B cell (primary cell): ENCODE results near the gene EPHB1. TPM values are rescaled to one million over a fixed set of nuclear protein-coding genes. Genes with fewer than 3 reads are reported as not detected.
"Not testable (repeated sequence)": the region's sequence is repeated elsewhere in the genome, so short reads cannot be mapped to it uniquely, and the experiment has no call there.

Experiments used
- ATAC-seq: fragments of 200-7000 bp; cut with Tn5 transposase; one replicate; pipeline ENCODE4 v1.10.0; 2021; ENCODE audit warnings: low read depth, mild to moderate bottlenecking, moderate number of reproducible peaks, moderate library complexity
- CTCF ChIA-PET: fragments of 350-600 bp; sonication (Branson Sonifier 250); formaldehyde crosslinking; loops from one replicate; lab custom pipeline; 2021; ENCODE audit warnings: antibody characterized with exemption, inconsistent platforms; lab: Charles Lee
- POLR2A ChIA-PET: fragments of 350-600 bp; sonication (Branson Sonifier 250); formaldehyde crosslinking; loops from one replicate; lab custom pipeline; 2021; ENCODE audit warnings: antibody characterized with exemption; lab: Charles Lee
- DNase-seq: peaks from one replicate; pipeline ENCODE4 v3.0.0; 2013
- H2AFZ ChIP-seq: 2 replicates; pipeline ENCODE4 v1.6.1; 2012; ENCODE audit warnings: mild to moderate bottlenecking, low read depth, low read length; ENCODE audit not compliant: insufficient read depth, poor library complexity, severe bottlenecking
- H3K27ac ChIP-seq, 2 donors: 1 replicate in 1 of 2; 2 replicates in 1 of 2; pipeline ENCODE4 v1.5.1; 2012 to 2013; ENCODE audit warnings: low read length in 2 of 2, mild to moderate bottlenecking in 2 of 2, moderate library complexity in 1 of 2
- H3K27me3 ChIP-seq, 4 experiments: fragments of 200-600 bp in 1 of 4; sonication (generic) in 1 of 4; replicated peaks in 1 of 4; 1 replicate in 2 of 4; 2 replicates in 2 of 4; pipeline versions ENCODE4 v1.6.1 to v1.7.0; 2013 to 2016; ENCODE audit warnings: low read length in 3 of 4, mild to moderate bottlenecking in 2 of 4, mixed read lengths in 1 of 4, moderate library complexity in 1 of 4; ENCODE audit not compliant: insufficient read depth in 4 of 4, control insufficient read depth in 3 of 4; ENCODE audit errors: control extremely low read depth in 1 of 4
- H3K36me3 ChIP-seq, 2 experiments: replicated peaks in 1 of 2; 1 replicate in 1 of 2; 2 replicates in 1 of 2; pipeline versions ENCODE4 v1.6.1 to v1.7.1; 2013; ENCODE audit warnings: low read length in 1 of 2; ENCODE audit not compliant: insufficient read depth in 2 of 2, control insufficient read depth in 1 of 2; ENCODE audit errors: control extremely low read depth in 1 of 2, extremely low read depth in 1 of 2
- H3K4me1 ChIP-seq, 2 donors: fragments of 200-600 bp in 1 of 2; sonication (generic) in 1 of 2; 1 replicate in 1 of 2; 2 replicates in 1 of 2; pipeline versions ENCODE4 v1.5.1 to v1.6.1; 2013 to 2017; ENCODE audit warnings: low read length in 2 of 2; ENCODE audit not compliant: control insufficient read depth in 2 of 2, insufficient read depth in 2 of 2
- H3K4me2 ChIP-seq: replicated peaks from 2 replicates; pipeline ENCODE3; 2012; ENCODE audit warnings: mild to moderate bottlenecking, low read depth, low read length; ENCODE audit not compliant: poor library complexity, severe bottlenecking
- H3K4me3 ChIP-seq, 5 experiments: fragments of 200-600 bp in 1 of 5; sonication (generic) in 1 of 5; 1 replicate in 3 of 5; 2 replicates in 2 of 5; pipeline versions ENCODE4 v1.5.1 to v1.7.0; 2011 to 2016; ENCODE audit warnings: low read length in 4 of 5, mild to moderate bottlenecking in 4 of 5, low read depth in 2 of 5, control low read depth in 1 of 5, moderate library complexity in 1 of 5; ENCODE audit not compliant: insufficient read depth in 1 of 5; ENCODE audit errors: control extremely low read depth in 1 of 5, extremely low read depth in 1 of 5
- H3K79me2 ChIP-seq: fragments of 200-600 bp; sonication (generic); one replicate; pipeline ENCODE4 v1.6.0; 2016; ENCODE audit warnings: low read length; ENCODE audit not compliant: control insufficient read depth, insufficient read depth
- H3K9ac ChIP-seq: fragments of 200-600 bp; sonication (generic); 2 replicates; pipeline ENCODE4 v1.6.1; 2017; ENCODE audit warnings: mild to moderate bottlenecking, low read length, moderate library complexity
- H3K9me3 ChIP-seq, 3 donors: one replicate each; pipeline versions ENCODE4 v1.6.1 to v1.7.1; 2013; ENCODE audit warnings: low read length in 2 of 3; ENCODE audit not compliant: control insufficient read depth in 2 of 3, insufficient read depth in 1 of 3; ENCODE audit errors: control extremely low read depth in 1 of 3
- H4K20me1 ChIP-seq: 2 replicates; pipeline ENCODE4 v1.6.0; 2012; ENCODE audit warnings: mild to moderate bottlenecking, low read length; ENCODE audit not compliant: insufficient read depth, control insufficient read depth, poor library complexity, severe bottlenecking
- H3K27ac Mint-ChIP-seq: one replicate; pipeline ENCODE4 v1.8.0; 2021; ENCODE audit warnings: mixed read lengths
- H3K27me3 Mint-ChIP-seq: one replicate; pipeline ENCODE4 v1.8.0; 2021; ENCODE audit warnings: mixed read lengths
- H3K4me1 Mint-ChIP-seq: one replicate; pipeline ENCODE4 v1.8.0; 2021; ENCODE audit warnings: mixed read lengths
- H3K4me3 Mint-ChIP-seq: one replicate; pipeline ENCODE4 v1.8.0; 2021; ENCODE audit warnings: mixed read lengths
- H3K9me3 Mint-ChIP-seq: one replicate; pipeline ENCODE4 v1.8.0; 2022; ENCODE audit warnings: mixed read lengths; ENCODE audit not compliant: insufficient read depth
- EZH2 ChIP-seq: IDR thresholded peaks from 2 replicates; pipeline ENCODE4 v1.6.1; 2012; ENCODE audit warnings: borderline replicate concordance, low read depth, mild to moderate bottlenecking, moderate library complexity, low read length; ENCODE audit not compliant: insufficient read depth, poor library complexity, severe bottlenecking
- WGBS: methylation state at CpG from one replicate; pipeline ENCODE4 v1.1.5; 2013; ENCODE audit warnings: missing lambda C conversion rate; ENCODE audit not compliant: insufficient coverage; 5-methylcytosine and 5-hydroxymethylcytosine counted together
- intact Hi-C: fragments of 100-400 bp; cut with micrococcal nuclease; formaldehyde crosslinking; loops from one replicate; pipeline ENCODE4 v1.10.0; 2022
- polyA plus RNA-seq: library from polyadenylated mRNA; depleted of rRNA; stranded (reverse); fragments of >200 nt; gene quantifications from 2 replicates; pipeline ENCODE4 v1.2.3, GENCODE V29; 2012
- total RNA-seq, 2 donors: library from RNA; stranded (reverse); fragments of 120-200 nt in 1 of 2; gene quantifications; 1 replicate in 1 of 2; 2 replicates in 1 of 2; pipeline versions ENCODE4 v1.2.3 to v1.2.4, GENCODE V29; 2013 to 2022
- TF ChIP-seq, protein P1 (sequence below): fragments of 200-600 bp; IDR thresholded peaks from one replicate; pipeline ENCODE4 v1.8.0; 2022; ENCODE audit warnings: antibody characterized with exemption, mild to moderate bottlenecking

EPHB1 gene
- total and polyA plus RNA-seq, 2 donors (not counting 1 experiment from before 2014, with no cell fraction given), result 0.01 TPM; not detected in 1

DNA sequence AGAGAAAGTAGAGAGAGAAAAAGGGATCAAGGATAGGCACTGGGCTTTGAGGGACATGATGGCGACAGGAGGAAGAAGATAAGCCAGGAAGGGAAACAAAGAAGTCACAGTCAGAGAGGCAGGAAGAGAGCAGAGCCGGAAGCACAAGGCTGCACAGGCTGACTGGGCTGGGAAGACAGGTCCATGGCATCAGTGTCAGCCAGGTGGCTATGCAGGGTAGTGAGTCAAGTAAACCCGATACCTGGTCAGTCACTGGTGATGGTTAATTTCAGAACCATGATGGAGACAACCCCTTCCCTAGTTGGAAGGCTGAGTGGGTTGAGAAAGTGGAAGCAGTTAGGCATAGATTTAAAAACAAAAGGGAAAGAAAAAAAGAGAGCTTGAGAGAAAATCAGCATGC lies 203.8 kb downstream of the EPHB1 start:
- Histone ChIP-seq H3K9ac (no peak overlapping the region), H3K4me2 (no peak overlapping the region), H2AFZ (no peak overlapping the region), H3K4me3 (no peak overlapping the region), H3K36me3 (no peaks in the 10 kb centered on the region), H3K27me3 (no peaks in the 10 kb centered on the region), H3K27ac (no peak overlapping the region), H3K9me3 (no peaks in the 10 kb centered on the region), H3K79me2 (no peaks in the 10 kb centered on the region), H3K4me1 (no peaks in the 10 kb centered on the region), H4K20me1 (no peaks in the 10 kb centered on the region)
- intact Hi-C loops, result no loop called here
- Mint-ChIP-seq H3K4me3 (no peak overlapping the region), H3K9me3 (no peaks in the 10 kb centered on the region), H3K27ac (no peak overlapping the region), H3K4me1 (no peaks in the 10 kb centered on the region), H3K27me3 (peaks cover 7% of the 10 kb centered on the region)
- TF ChIP-seq EZH2, result no peak
- TF ChIP-seq, protein P1, sequence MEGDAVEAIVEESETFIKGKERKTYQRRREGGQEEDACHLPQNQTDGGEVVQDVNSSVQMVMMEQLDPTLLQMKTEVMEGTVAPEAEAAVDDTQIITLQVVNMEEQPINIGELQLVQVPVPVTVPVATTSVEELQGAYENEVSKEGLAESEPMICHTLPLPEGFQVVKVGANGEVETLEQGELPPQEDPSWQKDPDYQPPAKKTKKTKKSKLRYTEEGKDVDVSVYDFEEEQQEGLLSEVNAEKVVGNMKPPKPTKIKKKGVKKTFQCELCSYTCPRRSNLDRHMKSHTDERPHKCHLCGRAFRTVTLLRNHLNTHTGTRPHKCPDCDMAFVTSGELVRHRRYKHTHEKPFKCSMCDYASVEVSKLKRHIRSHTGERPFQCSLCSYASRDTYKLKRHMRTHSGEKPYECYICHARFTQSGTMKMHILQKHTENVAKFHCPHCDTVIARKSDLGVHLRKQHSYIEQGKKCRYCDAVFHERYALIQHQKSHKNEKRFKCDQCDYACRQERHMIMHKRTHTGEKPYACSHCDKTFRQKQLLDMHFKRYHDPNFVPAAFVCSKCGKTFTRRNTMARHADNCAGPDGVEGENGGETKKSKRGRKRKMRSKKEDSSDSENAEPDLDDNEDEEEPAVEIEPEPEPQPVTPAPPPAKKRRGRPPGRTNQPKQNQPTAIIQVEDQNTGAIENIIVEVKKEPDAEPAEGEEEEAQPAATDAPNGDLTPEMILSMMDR, result no peak
- ATAC-seq (no peak), DNase-seq (no peak)
- ChIA-PET POLR2A (no interaction called here), CTCF (no interaction called here)
- 41% methylated on average over 2 of the region's 3 CpGs for WGBS

GRCh38 chr3:135000465-135000864 lies 205.4 kb downstream of the EPHB1 start:
- Histone ChIP-seq H3K4me3 (no peak overlapping the region), H3K9ac (no peak overlapping the region), H3K27ac (no peak overlapping the region), H3K27me3 (no peaks in the 10 kb centered on the region), H2AFZ (no peak overlapping the region), H3K36me3 (no peaks in the 10 kb centered on the region), H3K4me1 (no peaks in the 10 kb centered on the region), H3K4me2 (no peak overlapping the region), H4K20me1 (no peaks in the 10 kb centered on the region), H3K79me2 (no peaks in the 10 kb centered on the region), H3K9me3 (no peaks in the 10 kb centered on the region)
- no peak for ATAC-seq
- no peak overlapping the region for H3K4me3 Mint-ChIP-seq
- intact Hi-C loops, result no loop called here
- no peak for DNase-seq
- H3K9me3 Mint-ChIP-seq, result no peaks in the 10 kb centered on the region
- H3K4me1 Mint-ChIP-seq, result no peaks in the 10 kb centered on the region
- TF ChIP-seq, protein P1, result no peak
- TF ChIP-seq EZH2, result no peak
- no peak overlapping the region for H3K27ac Mint-ChIP-seq
- WGBS, result no CpG with 5 or more reads among the region's 4 CpGs
- ChIA-PET CTCF (no interaction called here), POLR2A (no interaction called here)
- peaks cover 5% of the 10 kb centered on the region for H3K27me3 Mint-ChIP-seq

DNA sequence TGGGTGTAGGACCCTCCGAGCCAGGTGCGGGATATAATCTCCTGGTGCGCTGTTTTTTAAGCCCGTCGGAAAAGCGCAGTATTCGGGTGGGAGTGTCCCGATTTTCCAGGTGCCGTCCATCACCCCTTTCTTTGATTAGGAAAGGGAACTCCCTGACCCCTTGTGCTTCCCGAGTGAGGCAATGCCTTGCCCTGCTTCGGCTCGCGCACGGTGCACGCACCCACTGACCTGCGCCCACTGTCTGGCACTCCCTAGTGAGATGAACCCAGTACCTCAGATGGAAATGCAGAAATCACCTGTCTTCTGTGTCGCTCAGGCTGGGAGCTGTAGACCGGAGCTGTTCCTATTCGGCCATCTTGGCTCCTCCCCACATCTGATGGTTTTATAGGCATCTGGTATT lies 210.6 kb downstream of the EPHB1 start:
- H3K4me3 ChIP-seq, H3K4me2 ChIP-seq, POLR2A ChIA-PET, H3K9me3 ChIP-seq, H3K27me3 Mint-ChIP-seq, H3K27me3 ChIP-seq, H3K9me3 Mint-ChIP-seq, H4K20me1 ChIP-seq, H3K9ac ChIP-seq, H3K27ac Mint-ChIP-seq, H3K79me2 ChIP-seq, H3K36me3 ChIP-seq, H3K4me3 Mint-ChIP-seq, ATAC-seq, H3K4me1 Mint-ChIP-seq, H3K27ac ChIP-seq, DNase-seq, CTCF ChIA-PET, H2AFZ ChIP-seq, intact Hi-C loops, H3K4me1 ChIP-seq: not testable (repeated sequence)
- WGBS, result 97% methylated on average over 3 of the region's 19 CpGs
